ENCODE results near the gene NBAS.

NBAS gene

DNA sequence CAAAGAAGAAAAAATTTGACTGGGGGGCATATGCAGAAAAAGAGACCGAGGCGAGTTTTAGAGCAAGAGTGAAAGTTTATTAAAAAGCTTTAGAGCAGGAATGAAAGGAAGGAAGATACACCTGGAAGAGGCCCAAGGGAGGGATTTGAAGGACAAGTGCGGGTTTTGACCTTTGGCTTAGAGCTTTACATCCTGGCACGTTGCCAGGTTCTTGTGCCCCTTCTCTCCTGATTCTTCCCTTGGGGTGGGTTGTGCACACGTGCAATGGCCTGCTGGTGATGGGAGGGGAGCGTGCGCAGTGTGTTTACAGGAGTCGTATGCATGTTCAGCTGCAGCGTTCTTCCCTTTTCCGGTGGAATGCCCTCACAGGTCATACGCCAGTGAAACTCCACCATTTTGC lies 208.8 kb downstream of the NBAS start:
- WGBS (ENCODE audit: extremely low coverage, insufficient coverage, low lambda C conversion rate), result no CpG with 5 or more reads among the region's 11 CpGs

DNA sequence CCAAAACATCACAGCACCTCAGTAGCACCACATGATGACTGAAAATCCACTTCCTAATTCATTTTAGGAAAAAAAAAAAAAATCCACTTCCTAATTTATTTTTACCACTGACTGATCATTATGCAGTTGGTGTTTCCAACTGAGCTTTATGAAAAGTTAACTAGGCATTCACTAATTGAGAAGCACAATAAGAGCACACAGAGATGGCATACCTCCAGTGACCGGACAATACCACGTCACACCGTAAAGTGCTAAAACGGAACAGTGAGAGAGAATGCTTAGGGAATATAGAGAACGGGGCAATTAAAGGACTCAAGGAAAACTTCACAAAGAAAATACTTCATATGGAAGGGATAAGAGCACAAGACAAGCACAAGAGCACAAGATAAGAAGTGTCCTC lies 212.5 kb downstream of the NBAS start:
- Histone ChIP-seq H2BK15ac (replicated peaks; ENCODE audit: low read depth) (no peak overlapping the region), H3K4ac (ENCODE audit: low read depth, low read length) (no peak overlapping the region), H3K27ac (ENCODE audit: low read depth, low read length) (no peak overlapping the region), H3K4me1 (ENCODE audit: control insufficient read depth, low read depth, low read length) (peaks cover 4% of the 10 kb centered on the region), H3K79me1 (ENCODE audit: low read length) (no peaks in the 10 kb centered on the region), H2AK5ac (ENCODE audit: low read length) (no peak overlapping the region), H3K23ac (ENCODE audit: low read length) (no peak overlapping the region), H3K27me3 (ENCODE audit: insufficient read depth, low read length, poor library complexity) (no peaks in the 10 kb centered on the region), H3K4me2 (ENCODE audit: low read length) (no peak overlapping the region), H4K5ac (ENCODE audit: low read length) (no peak overlapping the region), H3K36me3 (ENCODE audit: control insufficient read depth, insufficient read depth, low read length) (no peaks in the 10 kb centered on the region), H3K79me2 (ENCODE audit: control insufficient read depth, insufficient read depth, low read length) (no peaks in the 10 kb centered on the region), H3K9ac (ENCODE audit: low read length) (no peak overlapping the region), H3K56ac (ENCODE audit: low read length) (no peak overlapping the region), H3K4me3 (ENCODE audit: low read length) (no peak overlapping the region), H3K18ac (ENCODE audit: low read length) (no peak overlapping the region), H4K8ac (ENCODE audit: low read depth, low read length) (no peak overlapping the region), H2BK5ac (ENCODE audit: low read length) (no peak overlapping the region), H2BK120ac (ENCODE audit: low read depth, low read length) (no peak overlapping the region)
- no CpG with 5 or more reads among the region's 5 CpGs for WGBS (ENCODE audit: extremely low coverage, insufficient coverage, low lambda C conversion rate)
- no peak for DNase-seq

More for the DNA sequence above, 208.8 kb downstream of the NBAS start:
- DNase-seq, result no peak
- no peaks in the 10 kb centered on the region for H3K27me3 ChIP-seq (ENCODE audit: insufficient read depth, low read length, poor library complexity)
- H3K79me2 ChIP-seq (ENCODE audit: control insufficient read depth, insufficient read depth, low read length), result no peaks in the 10 kb centered on the region
- H3K9ac ChIP-seq (ENCODE audit: low read length), result no peak overlapping the region
- no peaks in the 10 kb centered on the region for H3K36me3 ChIP-seq (ENCODE audit: control insufficient read depth, insufficient read depth, low read length)
- H2BK15ac ChIP-seq (replicated peaks; ENCODE audit: low read depth), result no peak overlapping the region
- no peak overlapping the region for H2BK5ac ChIP-seq (ENCODE audit: low read length)
- no peak overlapping the region for H4K5ac ChIP-seq (ENCODE audit: low read length)
- no peak overlapping the region for H2AK5ac ChIP-seq (ENCODE audit: low read length)
- H2BK120ac ChIP-seq (ENCODE audit: low read depth, low read length), result no peak overlapping the region
- H4K8ac ChIP-seq (ENCODE audit: low read depth, low read length), result no peak overlapping the region
- H3K4me1 ChIP-seq (ENCODE audit: control insufficient read depth, low read depth, low read length), result peaks cover 8% of the 10 kb centered on the region
- H3K18ac ChIP-seq (ENCODE audit: low read length), result no peak overlapping the region
- H3K4me2 ChIP-seq (ENCODE audit: low read length), result no peak overlapping the region
- no peak overlapping the region for H3K23ac ChIP-seq (ENCODE audit: low read length)
- H3K79me1 ChIP-seq (ENCODE audit: low read length), result no peaks in the 10 kb centered on the region
- H3K27ac ChIP-seq (ENCODE audit: low read depth, low read length), result no peak overlapping the region
- H3K4ac ChIP-seq (ENCODE audit: low read depth, low read length), result no peak overlapping the region
- no peak overlapping the region for H3K4me3 ChIP-seq (ENCODE audit: low read length)
- no peak overlapping the region for H3K56ac ChIP-seq (ENCODE audit: low read length)

DNA sequence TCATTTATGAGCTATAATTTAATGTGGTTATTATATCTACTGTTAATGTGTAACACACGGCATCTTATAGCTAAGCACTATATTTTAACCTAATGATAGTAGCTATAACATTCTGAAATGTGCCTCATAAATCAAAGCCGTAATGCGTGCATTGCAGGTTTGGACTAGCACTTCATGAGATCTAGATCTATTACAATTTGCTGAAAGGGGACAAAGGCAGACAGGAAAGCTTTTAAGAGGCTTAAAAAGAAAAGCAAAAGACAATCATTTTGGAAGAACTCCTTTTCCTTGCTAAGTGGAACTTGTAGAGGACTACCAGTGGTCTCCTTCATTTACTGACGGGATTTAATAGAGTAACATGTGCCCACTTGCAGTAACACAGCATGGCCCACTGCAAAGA lies 213.1 kb downstream of the NBAS start:
- H2BK120ac ChIP-seq (ENCODE audit: low read depth, low read length), result no peak overlapping the region
- no peak overlapping the region for H3K18ac ChIP-seq (ENCODE audit: low read length)
- no CpG with 5 or more reads among the region's 4 CpGs for WGBS (ENCODE audit: extremely low coverage, insufficient coverage, low lambda C conversion rate)
- no peak overlapping the region for H2BK15ac ChIP-seq (replicated peaks; ENCODE audit: low read depth)
- no peaks in the 10 kb centered on the region for H3K79me1 ChIP-seq (ENCODE audit: low read length)
- no peaks in the 10 kb centered on the region for H3K27me3 ChIP-seq (ENCODE audit: insufficient read depth, low read length, poor library complexity)
- H3K36me3 ChIP-seq (ENCODE audit: control insufficient read depth, insufficient read depth, low read length), result no peaks in the 10 kb centered on the region
- H3K4me2 ChIP-seq (ENCODE audit: low read length), result no peak overlapping the region
- no peak for DNase-seq
- no peak overlapping the region for H3K9ac ChIP-seq (ENCODE audit: low read length)
- no peak overlapping the region for H3K56ac ChIP-seq (ENCODE audit: low read length)
- no peaks in the 10 kb centered on the region for H3K4me1 ChIP-seq (ENCODE audit: control insufficient read depth, low read depth, low read length)
- H3K79me2 ChIP-seq (ENCODE audit: control insufficient read depth, insufficient read depth, low read length), result no peaks in the 10 kb centered on the region
- H2AK5ac ChIP-seq (ENCODE audit: low read length), result no peak overlapping the region
- no peak overlapping the region for H3K4ac ChIP-seq (ENCODE audit: low read depth, low read length)
- no peak overlapping the region for H4K5ac ChIP-seq (ENCODE audit: low read length)
- H2BK5ac ChIP-seq (ENCODE audit: low read length), result no peak overlapping the region
- H3K23ac ChIP-seq (ENCODE audit: low read length), result no peak overlapping the region
- no peak overlapping the region for H4K8ac ChIP-seq (ENCODE audit: low read depth, low read length)
- no peak overlapping the region for H3K4me3 ChIP-seq (ENCODE audit: low read length)
- no peak overlapping the region for H3K27ac ChIP-seq (ENCODE audit: low read depth, low read length)

DNA sequence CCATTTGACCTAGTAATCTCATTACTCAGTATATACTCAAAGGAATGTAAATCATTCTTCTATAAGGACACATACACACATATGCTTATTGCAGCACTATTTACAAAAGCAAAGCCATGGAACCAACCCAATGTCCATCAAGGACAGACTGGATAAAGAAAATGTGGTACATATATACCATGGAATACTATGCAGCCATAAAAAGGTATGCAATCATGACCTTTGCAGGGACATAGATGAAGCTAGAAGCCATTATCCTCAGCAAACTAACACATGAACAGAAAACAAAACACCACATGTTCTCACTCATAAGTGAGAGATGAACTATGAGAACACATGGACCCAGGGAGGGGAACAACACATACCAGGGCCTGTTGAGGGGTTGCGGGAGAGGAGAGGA lies 214.5 kb downstream of the NBAS start:
- Histone ChIP-seq H3K4me3 (ENCODE audit: low read length) (no peak overlapping the region), H3K27me3 (ENCODE audit: insufficient read depth, low read length, poor library complexity) (no peaks in the 10 kb centered on the region), H3K4me1 (ENCODE audit: control insufficient read depth, low read depth, low read length) (no peaks in the 10 kb centered on the region), H3K56ac (ENCODE audit: low read length) (no peak overlapping the region), H3K9ac (ENCODE audit: low read length) (no peak overlapping the region), H3K79me2 (ENCODE audit: control insufficient read depth, insufficient read depth, low read length) (no peaks in the 10 kb centered on the region), H2BK15ac (replicated peaks; ENCODE audit: low read depth) (no peak overlapping the region), H3K23ac (ENCODE audit: low read length) (no peak overlapping the region), H2BK5ac (ENCODE audit: low read length) (no peak overlapping the region), H3K18ac (ENCODE audit: low read length) (no peak overlapping the region), H2BK120ac (ENCODE audit: low read depth, low read length) (no peak overlapping the region), H3K4ac (ENCODE audit: low read depth, low read length) (no peak overlapping the region), H3K36me3 (ENCODE audit: control insufficient read depth, insufficient read depth, low read length) (no peaks in the 10 kb centered on the region), H2AK5ac (ENCODE audit: low read length) (no peak overlapping the region), H3K4me2 (ENCODE audit: low read length) (no peak overlapping the region), H4K8ac (ENCODE audit: low read depth, low read length) (no peak overlapping the region), H4K5ac (ENCODE audit: low read length) (no peak overlapping the region), H3K27ac (ENCODE audit: low read depth, low read length) (no peak overlapping the region), H3K79me1 (ENCODE audit: low read length) (no peaks in the 10 kb centered on the region)
- no CpG with 5 or more reads among the region's 1 CpG for WGBS (ENCODE audit: extremely low coverage, insufficient coverage, low lambda C conversion rate)
- DNase-seq, result no peak

DNA sequence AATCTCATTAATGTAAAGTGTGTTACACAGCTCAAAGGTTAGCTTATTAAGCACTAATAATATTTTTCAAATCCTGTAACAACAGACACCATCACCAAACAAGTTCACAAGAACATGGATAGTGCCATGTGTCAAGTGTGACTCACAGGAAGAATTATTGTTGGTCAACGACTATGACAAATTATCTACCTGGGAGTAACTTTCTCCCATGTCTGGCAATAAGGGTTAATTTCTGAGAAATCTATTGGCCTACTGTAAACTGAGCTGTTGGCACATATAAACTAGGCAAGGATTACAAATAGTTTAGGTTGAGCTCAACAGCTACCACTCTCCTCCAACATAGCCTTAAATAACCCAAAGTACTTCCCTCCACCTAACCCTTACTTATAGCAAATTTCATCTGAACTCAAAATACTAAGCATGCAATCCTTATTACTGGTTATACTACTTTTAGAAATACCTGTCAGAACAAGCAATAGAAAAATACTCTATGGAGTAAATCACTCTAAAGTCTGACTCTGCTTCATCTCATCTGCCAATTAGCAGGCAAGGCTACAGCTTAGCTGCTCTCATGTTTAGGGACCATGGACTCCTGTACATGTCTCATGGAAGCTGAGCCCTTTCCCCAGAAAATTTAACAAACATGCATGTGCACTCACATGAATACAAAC lies 223.0 kb downstream of the NBAS start:
- Histone ChIP-seq H3K79me1 (ENCODE audit: low read length) (no peaks in the 10 kb centered on the region), H2BK120ac (ENCODE audit: low read depth, low read length) (no peak overlapping the region), H3K79me2 (ENCODE audit: control insufficient read depth, insufficient read depth, low read length) (no peaks in the 10 kb centered on the region), H3K36me3 (ENCODE audit: control insufficient read depth, insufficient read depth, low read length) (no peaks in the 10 kb centered on the region), H4K8ac (ENCODE audit: low read depth, low read length) (no peak overlapping the region), H3K23ac (ENCODE audit: low read length) (no peak overlapping the region), H3K4me3 (ENCODE audit: low read length) (no peak overlapping the region), H3K4ac (ENCODE audit: low read depth, low read length) (no peak overlapping the region), H4K5ac (ENCODE audit: low read length) (no peak overlapping the region), H2BK15ac (replicated peaks; ENCODE audit: low read depth) (no peak overlapping the region), H3K27me3 (ENCODE audit: insufficient read depth, low read length, poor library complexity) (no peaks in the 10 kb centered on the region), H3K27ac (ENCODE audit: low read depth, low read length) (no peak overlapping the region), H2BK5ac (ENCODE audit: low read length) (no peak overlapping the region), H3K18ac (ENCODE audit: low read length) (no peak overlapping the region), H3K9ac (ENCODE audit: low read length) (no peak overlapping the region), H2AK5ac (ENCODE audit: low read length) (no peak overlapping the region), H3K4me1 (ENCODE audit: control insufficient read depth, low read depth, low read length) (no peaks in the 10 kb centered on the region), H3K56ac (ENCODE audit: low read length) (no peak overlapping the region), H3K4me2 (ENCODE audit: low read length) (no peak overlapping the region)
- no CpG with 5 or more reads among the region's 1 CpG for WGBS (ENCODE audit: extremely low coverage, insufficient coverage, low lambda C conversion rate)
- DNase-seq, result no peak

Measured in mesendoderm (in vitro differentiated cells).